Cerebellar cortex (tissue), 1 donor: ENCODE data around the gene SRD5A3.

Experiments used
- DNase-seq: peaks from one replicate; pipeline ENCODE4 v3.0.0-alpha.2; 2015; ENCODE audit warnings: low spot score

SRD5A3 gene

DNA sequence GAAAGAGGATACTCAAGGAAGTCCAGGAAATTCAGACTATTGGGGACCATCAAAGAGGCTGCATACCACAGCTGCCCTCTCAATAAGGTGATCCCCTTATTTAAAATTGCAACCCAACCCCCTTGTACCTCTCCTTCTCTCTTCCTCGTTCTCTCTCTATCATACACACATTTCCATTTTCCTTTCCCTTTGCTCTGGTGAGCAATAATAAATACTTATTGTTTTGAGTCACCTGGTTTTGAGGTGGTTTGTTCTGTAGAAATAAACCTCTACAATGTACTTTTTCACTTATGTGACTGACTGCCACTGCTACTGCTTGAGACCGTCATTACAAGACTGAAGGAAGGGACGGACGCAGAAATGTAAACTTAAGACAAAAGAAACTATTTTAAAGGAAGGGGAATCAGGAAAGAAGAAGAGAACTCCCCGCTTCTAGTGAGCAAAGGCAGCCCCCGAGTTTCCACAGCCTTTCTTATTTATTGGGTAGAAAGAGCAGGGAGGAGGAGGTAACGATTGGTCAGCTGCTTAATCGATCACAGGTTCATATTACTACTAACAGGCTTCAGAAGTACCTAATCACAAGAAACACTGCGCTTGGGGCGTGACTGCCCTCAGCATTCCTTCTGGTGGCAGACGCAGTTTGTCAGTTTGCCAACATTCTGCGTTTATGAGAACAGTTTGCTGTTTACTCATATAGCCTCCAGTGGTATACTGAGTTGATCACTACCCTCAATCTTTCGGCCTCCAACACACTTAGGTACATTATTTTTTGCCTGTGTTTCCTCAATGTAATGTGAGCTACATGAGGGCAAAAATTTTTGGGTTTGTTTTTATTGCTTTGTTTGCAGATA, 32.8 kb downstream of the SRD5A3 start:
- no peak for DNase-seq

DNA sequence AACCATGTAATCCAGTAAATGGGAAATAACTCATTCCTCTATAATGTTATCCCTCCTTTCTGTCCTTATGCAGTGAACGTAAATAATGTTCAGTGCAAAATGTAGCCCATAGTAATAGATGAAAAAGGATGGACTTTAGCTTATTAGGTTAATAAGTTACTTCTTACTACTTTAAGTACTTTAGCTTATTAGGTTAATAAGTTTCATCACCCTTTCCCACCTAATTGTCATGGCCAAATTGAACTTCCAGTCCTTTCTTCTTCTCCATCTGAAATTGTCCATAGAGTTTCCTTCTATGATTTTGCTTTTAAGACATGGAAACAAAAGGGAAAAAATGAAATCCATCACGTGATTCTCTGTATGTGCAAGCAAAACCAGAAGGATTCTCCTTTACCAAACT, 34.5 kb downstream of the SRD5A3 start:
- DNase-seq = no peak

- DNase-seq = no peak
Observed at GRCh38 chr4:55381502-55381901, 35.5 kb downstream of the SRD5A3 start.

- DNase-seq = no peak
Observed at GRCh38 chr4:55382488-55383003, 36.5 kb downstream of the SRD5A3 start.

DNA sequence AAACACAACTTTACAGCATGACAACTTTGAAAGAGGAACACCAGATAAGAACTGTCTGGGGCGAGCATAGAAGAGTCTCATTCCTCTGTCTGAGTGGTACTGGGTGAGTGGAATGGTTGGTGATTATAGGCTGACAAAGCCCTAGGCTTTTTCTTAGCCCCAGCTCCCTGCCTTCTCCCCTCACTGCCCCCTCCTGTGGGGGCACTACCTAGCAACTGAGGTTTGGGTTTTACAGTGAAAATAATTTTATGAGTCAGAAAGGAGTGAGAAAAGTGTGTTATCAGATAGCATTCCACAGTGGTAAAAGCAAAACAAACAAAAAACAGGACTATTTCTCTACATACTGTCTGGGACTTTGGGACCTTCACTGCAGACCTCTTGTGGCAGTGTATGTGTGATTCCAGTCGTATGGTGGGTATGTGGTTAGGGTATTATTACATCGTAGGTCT, 39.2 kb downstream of the SRD5A3 start:
- no peak for DNase-seq

- DNase-seq = peak; percentile 18
Observed at GRCh38 chr4:55386073-55386472, 40.0 kb downstream of the SRD5A3 start.

DNA sequence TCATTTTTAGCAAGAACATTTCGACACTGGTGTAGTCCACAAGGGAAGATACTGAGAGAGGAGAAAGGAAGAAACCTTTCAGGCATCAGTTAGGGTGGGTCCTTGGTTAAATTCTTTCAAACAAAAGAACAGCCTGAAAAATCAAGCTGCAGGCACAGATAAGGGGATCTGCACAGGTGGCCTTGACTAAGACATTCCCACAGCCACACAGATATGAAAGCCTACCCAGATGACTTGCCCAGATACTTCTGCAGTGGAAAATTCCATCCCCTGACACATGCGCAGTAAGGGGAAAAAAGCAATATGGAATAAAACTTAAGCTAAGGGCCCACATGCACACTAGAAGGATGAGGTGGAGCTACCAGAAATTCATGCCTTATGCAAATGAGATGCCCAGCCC, 40.8 kb downstream of the SRD5A3 start:
- DNase-seq = no peak

- DNase-seq = no peak
Observed at GRCh38 chr4:55393461-55394320, 47.6 kb downstream of the SRD5A3 start.

DNA sequence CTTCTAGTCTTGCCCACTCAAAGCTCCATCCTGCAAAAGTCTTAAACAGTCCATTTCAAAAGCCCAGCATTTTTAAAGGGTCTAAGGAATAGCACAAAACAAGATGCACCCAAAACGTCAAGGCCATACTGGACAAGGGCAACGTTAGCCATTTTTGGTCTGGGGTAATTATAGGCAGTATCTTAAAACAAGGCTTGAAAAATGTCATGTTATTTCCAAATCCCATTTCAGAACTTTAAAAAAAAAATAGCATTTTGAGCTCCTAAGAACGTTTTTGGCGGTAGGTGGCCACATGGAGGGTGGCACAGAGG, 49.1 kb downstream of the SRD5A3 start:
- DNase-seq = no peak

DNA sequence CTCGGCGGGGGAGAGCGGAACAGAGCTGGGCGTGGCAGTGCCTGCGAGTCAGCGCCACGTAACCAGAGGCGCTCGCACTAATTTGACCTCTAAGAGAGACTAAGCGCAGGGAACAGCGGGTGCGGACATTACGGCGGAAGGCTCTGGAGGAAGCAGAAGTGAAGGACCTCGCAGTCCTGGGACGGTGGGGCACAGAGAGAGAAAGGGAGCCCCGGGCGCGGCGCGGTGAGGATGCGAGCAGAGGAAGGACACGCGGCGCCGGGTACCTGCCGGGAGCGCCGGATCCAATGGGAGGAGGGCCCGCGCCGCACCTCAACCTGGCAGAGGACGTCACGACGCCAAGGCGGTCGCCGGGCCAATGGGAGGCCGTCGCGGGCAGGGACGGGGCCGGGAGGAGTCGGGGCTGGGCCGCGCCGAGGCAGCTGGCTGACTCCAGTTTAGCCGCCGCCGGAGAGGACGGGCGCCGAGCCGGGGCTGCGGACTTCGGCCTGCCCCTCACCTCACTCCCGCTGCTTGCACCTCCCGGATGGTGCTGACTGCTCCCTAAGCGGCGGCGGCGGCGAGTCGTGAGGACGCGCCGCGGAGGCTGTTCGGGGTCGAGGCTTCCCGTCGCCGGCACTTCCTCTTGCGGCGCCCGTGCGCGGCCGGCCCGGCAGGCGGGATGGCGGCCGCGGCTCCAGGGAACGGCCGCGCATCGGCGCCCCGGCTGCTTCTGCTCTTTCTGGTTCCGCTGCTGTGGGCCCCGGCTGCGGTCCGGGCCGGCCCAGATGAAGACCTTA, 49.7 kb downstream of the SRD5A3 start, which contains the start of gene TMEM165:
TMEM165 (plus strand) TSS at position 429 of the 779 bp plus-strand sequence; CDS start at position 662, 233 bp downstream.
- DNase-seq = peak; percentile 88

DNA sequence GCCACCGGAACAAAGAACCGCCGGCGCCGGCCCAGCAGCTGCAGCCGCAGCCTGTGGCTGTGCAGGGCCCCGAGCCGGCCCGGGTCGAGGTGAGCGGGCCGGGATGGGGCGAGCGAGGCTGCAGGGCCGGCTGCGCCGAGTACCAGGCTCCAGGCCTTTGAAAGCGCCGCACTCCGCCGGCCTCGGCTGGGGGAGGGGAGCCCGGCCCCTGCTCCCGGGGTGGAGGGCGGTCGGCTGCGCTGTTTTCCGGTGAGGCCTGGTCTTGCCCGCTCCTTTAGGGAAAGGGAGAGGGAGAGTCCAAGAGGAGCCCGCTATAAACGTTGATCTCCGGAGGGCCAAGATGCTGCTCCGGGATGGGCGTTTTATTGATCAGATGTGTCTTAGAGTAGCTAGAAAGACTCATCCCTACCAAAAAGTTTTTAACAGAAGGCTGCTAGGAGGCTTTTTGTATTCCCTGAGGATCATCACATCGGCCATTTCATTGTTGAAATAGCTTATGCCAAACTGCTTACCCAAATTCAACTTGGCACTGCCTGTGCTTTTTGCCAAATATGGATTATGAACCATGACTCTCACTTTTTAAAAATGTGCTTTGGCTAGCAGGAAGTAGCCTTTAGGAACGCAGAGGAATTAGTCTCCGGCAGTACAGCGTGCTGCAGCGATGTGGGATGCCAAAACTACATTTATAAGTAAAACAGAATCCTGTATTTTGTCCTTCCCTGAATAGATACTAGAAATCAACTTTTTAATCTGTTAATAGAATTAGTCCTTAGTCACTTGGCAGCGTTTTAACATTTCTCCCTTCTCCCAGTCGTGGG, 50.5 kb downstream of the SRD5A3 start:
- peak; percentile 42 for DNase-seq

- DNase-seq = peak; percentile 8
Observed at GRCh38 chr4:55397126-55397436, 51.0 kb downstream of the SRD5A3 start.

- no peak for DNase-seq
Observed at GRCh38 chr4:55397520-55398321, 51.7 kb downstream of the SRD5A3 start.

- no peak for DNase-seq
Observed at GRCh38 chr4:55398461-55398860, 52.4 kb downstream of the SRD5A3 start.

DNA sequence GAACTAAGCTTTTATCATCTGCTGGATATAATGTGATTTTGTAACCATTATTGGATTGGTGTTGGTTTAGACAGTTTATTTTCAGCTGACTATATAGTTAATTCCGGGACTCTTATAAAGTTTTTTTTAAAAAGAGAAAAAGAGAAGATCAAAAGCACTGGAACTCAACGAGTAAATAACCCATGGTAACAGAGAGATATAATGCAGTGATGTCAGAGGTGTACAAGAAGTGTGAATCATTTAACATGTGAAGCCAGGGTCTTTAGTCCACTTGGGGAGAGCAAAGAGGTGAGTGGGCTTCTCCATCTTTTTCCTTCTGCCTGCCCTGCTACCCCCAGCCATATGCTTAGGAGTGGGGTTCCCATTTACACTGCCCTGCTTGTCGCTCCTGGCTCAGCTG, 52.9 kb downstream of the SRD5A3 start:
- DNase-seq = no peak

DNA sequence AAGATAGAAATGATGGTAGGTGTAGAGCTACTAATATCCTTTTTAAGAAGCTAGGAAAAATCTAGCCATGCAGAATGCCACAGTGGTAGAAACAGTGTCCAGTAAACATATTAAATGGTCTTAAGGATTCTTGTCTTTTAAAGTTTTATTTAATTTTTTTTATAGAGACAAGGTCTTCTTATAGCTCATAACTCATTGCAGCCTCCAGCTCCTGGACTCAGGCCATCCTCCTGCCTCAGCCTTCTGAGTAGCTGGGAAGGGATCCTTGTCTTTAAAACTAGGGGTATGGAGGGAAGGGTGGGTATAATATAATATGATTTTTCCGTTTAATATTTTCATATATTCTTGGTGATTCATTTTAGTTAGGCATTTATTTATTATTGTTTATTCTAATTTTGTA, 53.5 kb downstream of the SRD5A3 start:
- DNase-seq = no peak

DNA sequence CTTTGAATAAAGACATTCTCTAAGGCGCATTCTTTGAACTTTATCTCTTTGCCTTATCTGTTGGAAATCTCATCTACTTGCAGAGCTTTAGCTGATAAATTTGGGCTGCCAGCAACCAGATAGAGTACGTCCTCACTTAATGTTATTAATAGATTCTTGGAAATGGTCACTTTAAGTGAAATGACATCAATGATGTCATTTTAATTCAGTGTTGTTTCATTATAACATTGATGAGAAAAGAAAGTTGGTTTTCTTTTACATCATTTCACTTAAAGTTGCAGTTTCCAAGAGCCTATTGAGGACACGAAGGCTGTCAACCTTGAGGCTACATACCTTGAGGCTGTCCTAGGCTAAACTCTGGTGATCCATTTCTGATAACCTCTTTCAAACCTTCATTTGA, 59.0 kb downstream of the SRD5A3 start:
- DNase-seq = no peak

GRCh38 chr4:55406545-55406944, 60.5 kb downstream of the SRD5A3 start:
- no peak for DNase-seq

- DNase-seq = no peak
Observed at GRCh38 chr4:55407119-55407518, 61.1 kb downstream of the SRD5A3 start.

DNA sequence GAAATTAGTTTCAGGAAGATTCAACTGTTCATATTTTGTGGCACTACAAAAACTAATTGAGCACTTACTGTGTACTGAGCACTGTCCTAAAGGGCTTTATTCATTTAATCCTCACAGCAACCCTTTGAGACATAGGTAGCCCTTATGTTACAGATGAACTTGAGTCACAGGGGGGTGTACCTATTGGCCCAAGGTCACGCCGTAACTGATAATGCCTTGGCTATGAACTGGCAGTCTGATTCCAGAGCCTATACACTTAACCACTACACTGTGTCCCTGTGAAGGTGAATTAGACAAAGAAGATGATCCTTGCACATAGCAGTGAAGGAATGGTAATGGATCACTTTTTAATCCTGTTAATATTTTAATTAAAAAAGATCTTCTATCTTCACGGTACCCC, 61.7 kb downstream of the SRD5A3 start:
- DNase-seq = no peak
